ENCODE results near the gene GPD2. TPM values are rescaled to one million over a fixed set of nuclear protein-coding genes. Genes with fewer than 3 reads are reported as not detected.

GPD2 gene
- total and polyA plus RNA-seq, 5 donors, result 6.0 to 22.3 (median 16.0) TPM

DNA sequence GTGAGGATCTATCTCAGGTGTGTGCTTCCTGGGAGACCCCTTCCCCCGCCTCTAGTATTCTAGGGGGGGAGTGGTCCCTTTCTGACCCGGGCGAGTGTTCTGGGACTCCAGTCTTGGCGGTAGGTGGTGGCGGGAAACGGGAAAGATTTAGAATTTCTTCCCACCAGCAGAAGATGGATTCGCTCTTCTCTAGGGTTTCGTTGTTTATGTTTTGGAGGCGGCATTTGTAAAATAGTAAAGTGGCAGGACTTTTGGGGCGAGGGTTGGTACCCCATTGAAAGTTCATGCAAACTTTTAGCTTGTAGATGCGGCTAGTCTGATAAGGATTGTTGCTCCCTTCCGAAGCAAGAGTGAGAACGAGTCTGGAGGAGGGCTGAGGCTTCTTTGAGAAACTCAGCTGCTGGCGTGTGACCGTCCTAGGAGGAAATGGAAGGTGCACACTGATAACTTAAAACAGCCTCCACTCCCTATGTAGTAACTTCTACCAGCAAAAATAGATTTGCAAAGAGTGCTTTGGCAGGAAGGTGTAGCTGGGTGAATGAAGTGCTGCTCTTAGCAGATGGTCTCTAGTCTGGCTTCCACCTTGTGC is 412 bp downstream of the GPD2 start:
- ATAC-seq (peak; percentile 3 to 28), DNase-seq (peak in 2 of 3 donors; percentile 19 to 48)
- H3K9me3 ChIP-seq (ENCODE audit: control insufficient read depth, low read length), result no peaks in the 10 kb centered on the region
- H3K4me1 ChIP-seq (ENCODE audit: control insufficient read depth, insufficient read depth, low read length), result peaks cover 2% of the 10 kb centered on the region
- H3K4me3 ChIP-seq (ENCODE audit: low read length), result peak overlapping the region; percentile 75
- under 1% methylated on average over 15 of the region's 15 CpGs for WGBS
- no peaks in the 10 kb centered on the region for H3K27me3 ChIP-seq (ENCODE audit: control insufficient read depth, insufficient read depth)
- peak overlapping the region; percentile 88 for H3K27ac ChIP-seq (ENCODE audit: low read length)
- intact Hi-C loops (cut with DNase I), result loop anchor here in 2 of 4 donors (5.0 to 10.0 kb wide), 2 partner anchors 58 to 104 kb away; partner anchors contain the start of gene NR4A2 (in 1 of the 2)

DNA sequence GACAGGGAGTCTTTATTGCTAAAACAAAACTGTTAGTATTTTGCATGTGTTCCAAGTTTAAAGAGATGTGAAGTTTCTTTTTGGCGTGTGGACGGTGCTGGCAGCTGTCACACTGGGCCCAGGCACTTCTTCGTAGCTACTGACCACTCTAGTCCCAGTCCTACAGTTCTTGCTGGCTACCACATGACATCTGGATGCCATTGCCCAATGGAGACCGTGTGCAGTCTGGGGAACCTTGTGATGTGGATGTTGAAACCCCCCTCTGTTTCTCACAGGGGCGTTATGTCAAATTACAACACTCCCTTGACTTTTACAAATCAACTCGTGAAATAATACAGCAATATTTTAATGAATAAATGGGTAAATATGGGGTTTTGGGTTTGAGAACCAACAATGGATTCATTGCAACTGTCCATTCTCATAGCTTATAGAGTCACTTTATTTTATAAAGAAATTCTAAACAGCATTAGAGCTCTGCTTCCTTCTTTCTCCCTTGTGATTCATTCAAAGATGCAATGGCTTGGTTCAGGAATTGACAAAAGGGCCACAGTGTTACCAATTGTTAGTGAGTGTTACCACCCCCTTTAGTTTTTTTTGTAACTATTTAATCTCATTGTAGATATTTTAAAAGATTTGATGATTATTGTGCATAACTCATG is 1.2 kb downstream of the GPD2 start:
- H3K9me3 ChIP-seq (ENCODE audit: control insufficient read depth, low read length), result no peaks in the 10 kb centered on the region
- ATAC-seq, result peak; percentile 22 to 27
- peak; percentile 36 to 51 (median 43) for DNase-seq
- intact Hi-C loops (cut with DNase I), result loop anchor here in 2 of 4 donors (5.0 to 10.0 kb wide), 2 partner anchors 57 to 105 kb away; partner anchors contain the start of gene NR4A2 (in 1 of the 2)
- no peak overlapping the region for H3K27ac ChIP-seq (ENCODE audit: low read length)
- no peaks in the 10 kb centered on the region for H3K27me3 ChIP-seq (ENCODE audit: control insufficient read depth, insufficient read depth)
- H3K4me3 ChIP-seq (ENCODE audit: low read length), result peak overlapping the region; percentile 75
- peaks cover 2% of the 10 kb centered on the region for H3K4me1 ChIP-seq (ENCODE audit: control insufficient read depth, insufficient read depth, low read length)
- 22% methylated on average over 6 of the region's 6 CpGs for WGBS

GRCh38 chr2:156437931-156438410 is 1.8 kb downstream of the GPD2 start:
- Histone ChIP-seq H3K9me3 (ENCODE audit: control insufficient read depth, low read length) (no peaks in the 10 kb centered on the region), H3K27me3 (ENCODE audit: control insufficient read depth, insufficient read depth) (no peaks in the 10 kb centered on the region), H3K4me1 (ENCODE audit: control insufficient read depth, insufficient read depth, low read length) (peaks cover 2% of the 10 kb centered on the region), H3K4me3 (ENCODE audit: low read length) (no peak overlapping the region), H3K27ac (ENCODE audit: low read length) (no peak overlapping the region)
- intact Hi-C loops (cut with DNase I), result loop anchor here in 2 of 4 donors (5.0 to 10.0 kb wide), 2 partner anchors 57 to 106 kb away; partner anchors contain the start of gene NR4A2 (in 1 of the 2)
- DNase-seq (no peak), ATAC-seq (no peak)
- 92% methylated on average over 4 of the region's 4 CpGs for WGBS

DNA sequence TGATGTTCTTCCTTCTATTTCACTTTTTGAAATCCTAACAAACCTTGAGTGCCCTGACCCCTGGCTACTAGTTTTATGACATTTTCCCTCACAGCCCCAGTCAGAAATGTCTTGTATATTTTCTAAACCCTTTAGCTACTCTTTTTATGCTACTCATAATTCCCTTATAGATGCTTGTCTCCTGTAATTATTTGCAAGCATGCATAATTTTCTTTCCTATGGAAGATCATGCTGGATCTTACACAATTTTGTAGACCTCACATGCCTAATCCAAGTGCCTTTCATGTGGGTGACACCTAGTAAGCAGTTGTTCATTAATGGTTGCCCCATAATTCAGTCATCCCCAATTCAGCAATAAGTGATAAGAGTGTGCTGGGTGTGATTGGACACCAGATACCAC is 6.9 kb downstream of the GPD2 start:
- intact Hi-C loops (cut with DNase I), result no loop called here
- ATAC-seq (no peak), DNase-seq (no peak)
- Histone ChIP-seq H3K9me3 (ENCODE audit: control insufficient read depth, low read length) (no peaks in the 10 kb centered on the region), H3K4me3 (ENCODE audit: low read length) (no peak overlapping the region), H3K27ac (ENCODE audit: low read length) (no peak overlapping the region), H3K27me3 (ENCODE audit: control insufficient read depth, insufficient read depth) (no peaks in the 10 kb centered on the region), H3K4me1 (ENCODE audit: control insufficient read depth, insufficient read depth, low read length) (no peaks in the 10 kb centered on the region)

GRCh38 chr2:156445296-156446220 is 9.4 kb downstream of the GPD2 start:
- no peaks in the 10 kb centered on the region for H3K27me3 ChIP-seq (ENCODE audit: control insufficient read depth, insufficient read depth)
- DNase-seq, result no peak
- H3K4me3 ChIP-seq (ENCODE audit: low read length), result no peak overlapping the region
- H3K27ac ChIP-seq (ENCODE audit: low read length), result no peak overlapping the region
- 86% methylated on average over 6 of the region's 6 CpGs for WGBS
- ATAC-seq, result peak; percentile 77 to 86
- intact Hi-C loops (cut with DNase I), result no loop called here
- no peaks in the 10 kb centered on the region for H3K4me1 ChIP-seq (ENCODE audit: control insufficient read depth, insufficient read depth, low read length)
- no peaks in the 10 kb centered on the region for H3K9me3 ChIP-seq (ENCODE audit: control insufficient read depth, low read length)

- Histone ChIP-seq H3K27me3 (ENCODE audit: control insufficient read depth, insufficient read depth) (no peaks in the 10 kb centered on the region), H3K4me3 (ENCODE audit: low read length) (no peak overlapping the region), H3K27ac (ENCODE audit: low read length) (no peak overlapping the region), H3K4me1 (ENCODE audit: control insufficient read depth, insufficient read depth, low read length) (no peaks in the 10 kb centered on the region), H3K9me3 (ENCODE audit: control insufficient read depth, low read length) (no peaks in the 10 kb centered on the region)
- 100% methylated on average over 1 of the region's 1 CpG for WGBS
- intact Hi-C loops (cut with DNase I), result no loop called here
- DNase-seq, result no peak
- no peak for ATAC-seq
Measured at GRCh38 chr2:156447761-156448160, 11.6 kb downstream of the GPD2 start.

DNA sequence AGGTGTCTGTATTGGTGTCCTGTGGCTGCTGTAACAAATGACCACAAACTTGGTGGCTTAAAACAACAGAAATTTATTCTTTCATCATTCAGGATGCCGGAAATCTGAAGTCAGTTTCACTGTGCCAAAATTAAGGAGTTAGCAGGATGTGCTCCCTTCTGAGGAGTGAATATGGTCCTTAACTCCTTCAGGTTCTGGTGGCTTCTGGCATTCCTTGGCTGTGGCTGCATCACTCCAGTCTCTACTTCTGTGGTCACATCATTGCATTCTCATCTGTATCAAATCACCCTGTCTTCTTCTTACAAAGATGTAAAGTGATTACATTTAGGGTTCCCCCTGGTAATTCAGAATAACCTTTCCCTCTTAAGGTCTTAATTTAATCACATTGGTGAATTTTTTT is 12.6 kb downstream of the GPD2 start:
- DNase-seq, result no peak
- WGBS, result 53% methylated on average over 1 of the region's 1 CpG
- H3K9me3 ChIP-seq (ENCODE audit: control insufficient read depth, low read length), result no peaks in the 10 kb centered on the region
- H3K4me3 ChIP-seq (ENCODE audit: low read length), result no peak overlapping the region
- no peak overlapping the region for H3K27ac ChIP-seq (ENCODE audit: low read length)
- no peaks in the 10 kb centered on the region for H3K4me1 ChIP-seq (ENCODE audit: control insufficient read depth, insufficient read depth, low read length)
- ATAC-seq, result no peak
- intact Hi-C loops (cut with DNase I), result no loop called here
- no peaks in the 10 kb centered on the region for H3K27me3 ChIP-seq (ENCODE audit: control insufficient read depth, insufficient read depth)

DNA sequence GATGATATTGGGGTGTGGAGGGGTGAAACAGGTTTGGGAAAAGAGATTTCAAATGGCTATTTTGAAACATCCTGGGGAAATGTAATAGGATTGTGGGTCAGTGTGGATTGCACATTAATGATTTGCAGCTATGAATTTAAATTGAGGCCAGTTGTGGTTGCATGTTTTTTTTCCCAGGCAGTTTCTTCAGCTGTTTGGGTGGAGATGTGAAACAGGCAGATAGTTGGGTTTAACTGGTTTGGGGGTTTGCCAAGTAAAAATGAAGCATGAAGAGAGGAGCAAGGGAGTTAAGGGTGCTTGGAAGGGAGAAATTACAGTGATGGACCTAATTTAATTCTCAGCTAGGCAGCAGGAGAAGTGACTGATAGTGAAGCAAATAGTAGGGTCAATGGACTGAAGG is 16.8 kb downstream of the GPD2 start:
- no peak overlapping the region for H3K4me3 ChIP-seq (ENCODE audit: low read length)
- DNase-seq, result no peak
- intact Hi-C loops (cut with DNase I), result no loop called here
- no peaks in the 10 kb centered on the region for H3K27me3 ChIP-seq (ENCODE audit: control insufficient read depth, insufficient read depth)
- H3K9me3 ChIP-seq (ENCODE audit: control insufficient read depth, low read length), result no peaks in the 10 kb centered on the region
- ATAC-seq, result no peak
- H3K27ac ChIP-seq (ENCODE audit: low read length), result no peak overlapping the region
- H3K4me1 ChIP-seq (ENCODE audit: control insufficient read depth, insufficient read depth, low read length), result peaks cover 3% of the 10 kb centered on the region

- no peak for DNase-seq
- Histone ChIP-seq H3K9me3 (ENCODE audit: control insufficient read depth, low read length) (no peaks in the 10 kb centered on the region), H3K4me3 (ENCODE audit: low read length) (no peak overlapping the region), H3K27me3 (ENCODE audit: control insufficient read depth, insufficient read depth) (no peaks in the 10 kb centered on the region), H3K4me1 (ENCODE audit: control insufficient read depth, insufficient read depth, low read length) (peaks cover 8% of the 10 kb centered on the region), H3K27ac (ENCODE audit: low read length) (no peak overlapping the region)
- no peak for ATAC-seq
- intact Hi-C loops (cut with DNase I), result no loop called here
- WGBS, result 95% methylated on average over 2 of the region's 2 CpGs
Measured at GRCh38 chr2:156455361-156455975, 19.3 kb downstream of the GPD2 start.

DNA sequence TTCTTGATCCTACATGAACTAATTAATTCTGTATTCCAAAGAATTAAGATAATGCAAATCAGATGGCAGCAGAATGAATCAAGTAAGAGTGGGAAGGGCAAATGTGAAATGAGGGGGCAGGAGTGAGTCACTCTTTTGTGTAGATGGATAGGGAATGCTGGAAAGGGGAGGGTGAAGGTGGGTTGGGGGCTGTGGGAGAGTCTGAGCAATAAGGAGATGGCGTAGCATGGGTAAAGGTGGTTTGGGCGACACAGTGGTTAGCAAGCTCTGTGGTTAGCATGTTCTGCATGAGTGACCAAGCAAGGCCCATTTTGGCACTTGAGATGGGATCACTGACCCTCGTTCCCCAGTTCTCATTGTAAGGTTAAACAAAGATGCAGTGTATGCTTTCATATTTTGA is 20.4 kb downstream of the GPD2 start:
- Histone ChIP-seq H3K4me3 (ENCODE audit: low read length) (no peak overlapping the region), H3K4me1 (ENCODE audit: control insufficient read depth, insufficient read depth, low read length) (peaks cover 8% of the 10 kb centered on the region), H3K9me3 (ENCODE audit: control insufficient read depth, low read length) (no peaks in the 10 kb centered on the region), H3K27me3 (ENCODE audit: control insufficient read depth, insufficient read depth) (no peaks in the 10 kb centered on the region), H3K27ac (ENCODE audit: low read length) (no peak overlapping the region)
- 96% methylated on average over 3 of the region's 3 CpGs for WGBS
- intact Hi-C loops (cut with DNase I), result no loop called here
- ATAC-seq (no peak), DNase-seq (no peak)

Data from right cardiac atrium (tissue), 5 donors.